HAP-1 (cell line): ENCODE results near the gene PDE8B.
A peak's percentile ranks its signal among the peaks of the same experiment; 100 is the strongest.

ENCODE experiments used
- DNase-seq, 2 experiments: peaks; one replicate each; pipeline ENCODE4 v3.0.0-alpha.2; 2016 to 2020; ENCODE audit warnings: low spot score in 2 of 2
- H3K27me3 ChIP-seq: fragments of 250-450 bp; sonication (Bioruptor Pico); 2 replicates; pipeline ENCODE4 v1.5.1; 2020; ENCODE audit warnings: low read depth, mild to moderate bottlenecking, moderate library complexity
- H3K36me3 ChIP-seq: fragments of 250-450 bp; sonication (Bioruptor Pico); replicated peaks from 2 replicates; pipeline ENCODE4 v1.5.1; 2020; ENCODE audit warnings: mild to moderate bottlenecking
- H3K4me1 ChIP-seq: fragments of 250-450 bp; sonication (Bioruptor Pico); 2 replicates; pipeline ENCODE4 v1.5.1; 2020; ENCODE audit warnings: mild to moderate bottlenecking
- H3K4me3 ChIP-seq: fragments of 250-450 bp; sonication (Bioruptor Pico); 2 replicates; pipeline ENCODE4 v1.5.1; 2020; ENCODE audit warnings: mild to moderate bottlenecking, moderate library complexity
- H3K9me3 ChIP-seq: fragments of 250-450 bp; sonication (Bioruptor Pico); 2 replicates; pipeline ENCODE4 v1.5.1; 2020; ENCODE audit warnings: mild to moderate bottlenecking, moderate library complexity
- in situ Hi-C: fragments of 300-500 bp; cut with MboI; formaldehyde crosslinking; loops from 3 replicates; pipeline ENCODE4 v1.14.3; 2020; ENCODE audit warnings: low sequenced_read_pairs, inconsistent platforms, mixed read lengths

The PDE8B gene

DNA sequence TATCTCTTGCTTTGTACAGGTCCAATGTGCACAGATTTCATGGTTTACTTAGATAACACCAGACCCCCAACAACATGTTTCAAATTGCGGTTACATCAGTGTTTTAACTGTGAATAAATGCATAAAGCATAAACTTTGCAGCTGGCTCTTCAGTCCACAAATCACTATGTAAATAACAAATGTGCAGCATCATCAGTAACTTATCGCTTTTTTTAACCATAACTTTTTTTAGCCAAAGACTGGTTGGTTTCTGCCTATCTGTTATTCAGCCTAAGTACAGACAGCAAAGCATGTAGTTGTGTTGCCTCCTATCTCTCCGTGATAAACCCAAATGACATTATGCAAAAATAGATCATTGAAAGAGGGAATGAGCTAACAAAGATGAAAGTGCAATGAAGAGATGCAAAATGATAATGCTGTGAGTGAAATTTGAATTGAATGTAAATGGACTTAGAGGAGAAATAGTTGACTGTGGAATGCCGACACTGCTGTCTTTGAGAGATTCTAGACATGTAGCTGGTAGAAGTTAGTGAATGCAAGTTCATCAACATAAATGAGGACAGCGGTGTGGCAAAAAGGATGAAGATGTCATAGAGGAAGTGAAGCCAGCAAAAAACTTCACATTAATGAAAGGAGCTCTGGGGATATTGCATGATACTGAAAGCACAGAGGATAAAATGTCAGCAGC, 108.8 kb downstream of the PDE8B start:
- DNase-seq: no peak
- in situ Hi-C loops: no loop called here
- Histone ChIP-seq H3K36me3 (no peaks in the 10 kb centered on the region), H3K4me3 (no peak overlapping the region), H3K9me3 (no peaks in the 10 kb centered on the region), H3K4me1 (no peaks in the 10 kb centered on the region), H3K27me3 (no peaks in the 10 kb centered on the region)

DNA sequence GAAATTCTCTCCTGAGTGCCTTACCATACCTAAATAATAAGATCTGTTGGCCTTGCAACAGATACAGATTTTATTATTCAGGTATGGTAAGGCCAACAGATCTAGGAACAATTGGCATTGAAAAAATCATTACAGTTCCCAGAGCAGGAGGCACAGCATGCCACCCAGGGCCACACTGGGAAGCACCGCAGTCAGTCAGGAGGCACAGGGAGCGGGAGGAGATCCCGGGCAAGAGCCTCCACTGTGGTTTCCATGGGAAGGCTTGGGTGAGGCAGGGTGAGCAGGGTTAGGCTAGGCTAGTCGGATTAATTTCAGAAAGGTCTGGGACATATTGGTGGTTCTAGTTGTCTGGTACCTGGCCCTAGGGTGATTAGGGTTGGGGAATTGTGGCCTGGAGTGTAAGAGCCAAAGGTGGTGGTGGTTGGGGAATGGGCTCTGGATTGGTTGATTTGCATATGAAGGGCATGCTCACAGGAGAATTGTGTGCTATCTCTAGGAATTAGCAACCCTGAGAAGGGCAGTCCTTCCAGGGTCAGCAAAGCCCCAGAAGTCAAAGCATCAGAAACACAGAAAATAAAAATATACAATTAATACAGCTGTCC, 111.4 kb downstream of the PDE8B start:
- no peak for DNase-seq
- Histone ChIP-seq H3K4me1 (no peaks in the 10 kb centered on the region), H3K9me3 (no peaks in the 10 kb centered on the region), H3K36me3 (no peaks in the 10 kb centered on the region), H3K4me3 (no peak overlapping the region), H3K27me3 (no peaks in the 10 kb centered on the region)
- in situ Hi-C loops: no loop called here

- no peak for DNase-seq
- no peak overlapping the region for H3K4me3 ChIP-seq
These were observed 111.9 kb downstream of the PDE8B start for GRCh38 chr5:77322406-77322805.

GRCh38 chr5:77325921-77326541, 115.6 kb downstream of the PDE8B start:
- Histone ChIP-seq H3K9me3 (no peaks in the 10 kb centered on the region), H3K4me3 (no peak overlapping the region), H3K27me3 (no peaks in the 10 kb centered on the region), H3K36me3 (no peaks in the 10 kb centered on the region), H3K4me1 (no peaks in the 10 kb centered on the region)
- DNase-seq: no peak
- in situ Hi-C loops: no loop called here

More at GRCh38 chr5:77322406-77322805, 111.9 kb downstream of the PDE8B start:
- H3K4me1 ChIP-seq: no peaks in the 10 kb centered on the region
- no peaks in the 10 kb centered on the region for H3K36me3 ChIP-seq
- H3K27me3 ChIP-seq: no peaks in the 10 kb centered on the region
- in situ Hi-C loops: no loop called here
- H3K9me3 ChIP-seq: no peaks in the 10 kb centered on the region

DNA sequence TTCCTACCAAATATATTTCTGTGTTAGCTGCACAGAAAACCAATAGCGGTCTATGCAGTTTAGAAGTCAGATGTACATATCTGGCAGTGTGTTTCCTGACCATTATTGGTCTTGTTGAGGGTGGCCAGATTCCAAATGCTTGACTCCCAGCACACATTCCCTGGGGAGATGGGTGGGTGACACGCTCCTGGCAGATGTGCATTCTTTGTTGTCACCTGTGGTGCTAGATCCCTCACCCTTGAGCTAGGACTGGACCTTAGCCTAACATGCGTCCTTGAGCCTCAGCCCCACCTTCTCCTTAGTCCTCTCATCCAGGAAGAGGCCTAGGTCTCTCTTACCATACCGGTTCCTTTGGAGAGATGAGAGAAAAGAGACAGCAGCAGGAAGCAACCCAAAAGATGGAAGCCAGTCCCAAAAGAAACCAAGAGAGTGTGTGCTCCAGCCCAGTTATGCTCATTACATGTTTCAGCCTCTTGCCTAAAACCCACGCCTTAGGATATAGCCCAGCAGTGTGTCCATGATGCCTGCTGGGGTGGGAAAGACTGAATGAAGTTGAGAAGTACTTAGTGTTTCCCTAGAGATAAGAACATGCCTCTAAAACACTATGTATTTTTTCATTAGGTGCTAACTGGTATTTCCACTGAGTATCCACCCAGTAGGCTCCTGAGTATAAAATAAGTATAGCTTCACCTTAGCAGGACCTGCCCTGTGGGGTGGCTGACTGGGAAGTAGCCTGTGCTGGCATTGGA, 116.7 kb downstream of the PDE8B start:
- Histone ChIP-seq H3K36me3 (no peaks in the 10 kb centered on the region), H3K27me3 (no peaks in the 10 kb centered on the region), H3K4me3 (no peak overlapping the region), H3K9me3 (no peaks in the 10 kb centered on the region), H3K4me1 (no peaks in the 10 kb centered on the region)
- in situ Hi-C loops: no loop called here
- no peak for DNase-seq

DNA sequence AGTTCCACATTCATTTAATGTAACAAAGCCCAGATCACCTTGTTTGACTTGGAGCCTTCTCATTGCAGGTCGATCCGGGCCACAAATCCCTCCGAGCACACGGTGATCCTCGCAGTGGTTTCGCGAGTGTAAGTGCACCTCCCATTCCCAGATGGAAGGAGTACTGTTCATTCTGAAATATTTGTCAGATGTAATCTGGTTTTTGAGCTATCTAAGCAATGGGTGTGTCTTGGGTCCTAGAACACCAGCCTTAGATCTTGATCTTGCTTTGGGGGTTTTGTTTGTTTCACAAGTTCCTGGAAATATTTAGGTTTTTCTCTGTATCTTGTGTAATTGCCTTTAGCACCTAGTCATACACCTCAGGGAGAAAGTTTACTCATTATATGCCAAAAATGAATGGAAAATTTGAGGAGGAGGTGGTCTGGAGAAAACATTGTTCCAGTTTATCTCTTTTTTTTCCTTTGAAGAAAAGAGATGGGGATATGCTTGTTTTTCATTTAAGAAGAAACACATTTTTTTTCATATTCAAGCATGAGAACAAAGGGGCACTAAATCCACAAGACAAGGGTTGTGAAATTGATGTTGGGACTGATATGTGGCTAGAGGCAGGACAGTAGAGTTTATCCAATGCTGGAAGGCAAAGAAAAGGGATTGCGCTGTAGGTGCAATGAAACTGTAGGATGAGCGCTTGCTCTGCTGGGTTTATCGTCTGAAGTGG, 118.6 kb downstream of the PDE8B start:
- in situ Hi-C loops: no loop called here
- Histone ChIP-seq H3K27me3 (no peaks in the 10 kb centered on the region), H3K4me1 (no peaks in the 10 kb centered on the region), H3K9me3 (no peaks in the 10 kb centered on the region), H3K4me3 (no peak overlapping the region), H3K36me3 (no peaks in the 10 kb centered on the region)
- DNase-seq: no peak

DNA sequence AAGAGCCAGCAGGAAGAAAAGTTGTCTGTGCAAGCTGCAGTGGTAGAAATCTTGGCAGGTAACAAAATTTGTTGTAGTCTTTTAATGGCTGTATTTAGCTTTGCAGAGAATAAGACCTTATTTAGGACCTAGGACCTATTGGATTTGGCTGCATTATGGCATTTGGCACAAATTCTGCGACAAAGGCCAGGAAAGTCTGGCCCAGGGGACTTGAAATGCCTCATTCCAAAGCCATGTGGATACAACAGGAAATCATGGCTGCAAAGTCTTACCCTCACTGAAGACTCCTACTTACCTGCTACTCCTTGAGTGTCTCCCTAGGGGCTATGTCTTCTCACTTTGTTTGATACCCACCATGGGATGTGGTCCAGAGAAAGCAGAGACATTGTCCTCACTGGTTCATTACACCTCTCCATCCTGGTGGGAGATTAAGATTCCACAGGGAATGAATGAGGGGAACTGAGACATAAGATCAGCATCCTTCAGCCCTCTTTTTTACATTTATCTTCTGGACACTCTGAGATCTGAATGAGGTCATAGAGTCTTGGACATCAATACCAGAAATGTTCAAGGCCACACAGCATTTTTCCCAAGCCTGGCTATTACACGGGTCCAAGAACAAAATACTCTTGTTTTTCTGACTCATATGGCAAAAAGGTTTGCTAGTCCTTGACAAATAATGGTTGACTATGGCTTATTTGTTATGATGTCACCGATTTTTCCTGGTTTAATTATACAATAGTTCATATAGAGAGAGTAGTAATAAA, 119.4 kb downstream of the PDE8B start:
- no peak overlapping the region for H3K4me3 ChIP-seq
- no peaks in the 10 kb centered on the region for H3K9me3 ChIP-seq
- H3K27me3 ChIP-seq: no peaks in the 10 kb centered on the region
- no peak for DNase-seq
- no peaks in the 10 kb centered on the region for H3K4me1 ChIP-seq
- in situ Hi-C loops: no loop called here
- no peaks in the 10 kb centered on the region for H3K36me3 ChIP-seq

DNA sequence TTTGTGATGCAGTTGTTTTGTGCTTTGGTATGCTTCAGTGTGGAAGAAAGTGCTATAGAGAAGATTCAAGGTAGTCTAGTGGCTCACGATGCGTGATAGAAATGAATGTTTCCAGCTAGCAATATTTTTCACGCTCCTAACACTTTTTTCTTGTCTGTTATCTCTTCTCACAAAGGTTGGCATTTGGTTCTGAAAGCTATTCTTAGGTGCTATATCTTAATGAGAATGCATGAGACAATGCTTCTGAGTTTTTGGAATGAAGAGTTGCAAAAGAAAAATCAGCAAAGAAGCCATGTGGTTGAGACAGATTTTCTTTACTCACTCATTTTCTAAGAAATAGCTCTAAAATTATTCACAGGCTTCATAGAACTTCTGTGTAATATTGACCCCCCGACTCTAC, 122.6 kb downstream of the PDE8B start:
- in situ Hi-C loops: no loop called here
- Histone ChIP-seq H3K36me3 (no peaks in the 10 kb centered on the region), H3K4me3 (no peak overlapping the region), H3K9me3 (no peaks in the 10 kb centered on the region), H3K27me3 (no peaks in the 10 kb centered on the region), H3K4me1 (no peaks in the 10 kb centered on the region; the same call in 1 of the 2 replicates)
- no peak for DNase-seq

DNA sequence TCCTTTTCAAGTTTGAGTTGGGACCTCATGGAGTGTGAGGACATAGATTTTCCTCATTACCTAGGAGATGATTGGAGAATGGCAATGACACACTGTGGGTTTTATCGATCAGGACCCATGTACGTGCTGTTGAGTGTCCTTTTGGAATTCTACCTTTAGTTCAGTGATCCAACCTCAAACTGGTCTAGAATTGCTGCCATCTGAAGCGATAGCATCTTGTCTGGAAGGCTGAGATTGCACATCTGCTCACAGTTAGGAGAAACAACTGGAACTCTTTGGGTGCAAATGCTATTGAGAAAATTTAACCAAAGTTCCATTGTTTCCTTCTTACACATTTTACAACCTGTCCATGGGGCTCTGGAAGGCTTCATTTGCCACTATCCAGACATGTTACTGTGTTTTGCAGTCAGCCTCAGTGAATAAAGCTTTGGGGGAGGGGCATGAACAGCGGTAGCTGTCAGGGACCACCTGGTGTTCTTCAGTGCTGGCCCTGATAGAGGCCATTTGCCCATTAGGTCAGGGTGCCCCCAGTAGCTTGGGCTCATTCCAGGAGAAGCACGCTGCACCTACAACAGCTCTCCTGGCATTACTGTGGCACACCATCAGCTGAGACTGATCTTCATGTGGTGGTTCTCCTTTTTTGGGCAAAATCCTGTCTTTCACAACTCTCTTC, 123.1 kb downstream of the PDE8B start:
- no peaks in the 10 kb centered on the region for H3K9me3 ChIP-seq
- in situ Hi-C loops: no loop called here
- H3K4me1 ChIP-seq: no peaks in the 10 kb centered on the region; the same call in 1 of the 2 replicates
- no peak for DNase-seq
- no peaks in the 10 kb centered on the region for H3K27me3 ChIP-seq
- H3K36me3 ChIP-seq: no peaks in the 10 kb centered on the region
- H3K4me3 ChIP-seq: no peak overlapping the region

DNA sequence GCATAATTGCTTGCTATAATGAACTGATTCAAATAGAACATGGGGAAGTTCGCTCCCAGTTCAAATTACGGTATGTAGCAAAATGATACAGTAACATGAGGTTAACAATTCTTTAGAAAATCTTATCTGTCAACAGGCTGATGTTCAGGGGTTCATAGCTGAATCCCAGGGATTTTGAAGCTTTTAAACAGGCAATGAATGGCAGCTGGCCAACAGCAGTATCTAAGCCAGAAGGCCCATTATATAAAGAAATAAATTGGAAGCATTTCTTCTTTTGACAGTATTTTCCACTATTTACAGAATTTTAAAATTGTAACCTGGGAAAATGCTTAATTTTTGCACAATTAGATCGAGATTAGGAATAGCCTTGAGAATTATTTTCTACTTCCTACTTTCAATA, 126.8 kb downstream of the PDE8B start:
- in situ Hi-C loops: no loop called here

DNA sequence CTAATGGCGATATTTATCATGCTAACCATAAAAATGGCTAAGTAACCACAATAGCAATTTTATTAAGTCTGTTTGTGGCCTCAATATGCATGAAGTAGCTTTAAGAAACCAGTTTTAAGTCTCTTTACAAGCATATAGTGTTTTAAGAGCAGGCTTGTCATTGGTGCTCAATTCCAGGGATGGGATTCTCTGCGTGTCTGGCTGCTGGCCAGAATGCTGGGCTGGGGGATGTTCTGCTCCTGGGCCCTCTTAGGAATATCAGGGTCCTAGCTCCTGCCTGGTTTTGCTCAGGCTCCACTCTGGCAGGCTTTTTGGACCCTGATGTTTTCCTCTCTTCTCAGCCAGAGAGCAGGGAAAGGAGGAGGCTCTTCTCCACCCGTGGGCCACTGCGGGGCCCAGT, 127.2 kb downstream of the PDE8B start:
- in situ Hi-C loops: no loop called here
- no peaks in the 10 kb centered on the region; the same call in 1 of the 2 replicates for H3K4me1 ChIP-seq
- H3K4me3 ChIP-seq: no peak overlapping the region
- no peaks in the 10 kb centered on the region for H3K36me3 ChIP-seq
- H3K9me3 ChIP-seq: no peaks in the 10 kb centered on the region
- peak in 1 of 2 experiments; percentile 16 for DNase-seq
- no peaks in the 10 kb centered on the region; the same call in 1 of the 2 replicates for H3K27me3 ChIP-seq

More for the DNA sequence above, 126.8 kb downstream of the PDE8B start:
- Histone ChIP-seq H3K4me3 (no peak overlapping the region), H3K36me3 (no peaks in the 10 kb centered on the region), H3K9me3 (no peaks in the 10 kb centered on the region), H3K4me1 (no peaks in the 10 kb centered on the region; the same call in 1 of the 2 replicates), H3K27me3 (no peaks in the 10 kb centered on the region)
- DNase-seq: no peak

DNA sequence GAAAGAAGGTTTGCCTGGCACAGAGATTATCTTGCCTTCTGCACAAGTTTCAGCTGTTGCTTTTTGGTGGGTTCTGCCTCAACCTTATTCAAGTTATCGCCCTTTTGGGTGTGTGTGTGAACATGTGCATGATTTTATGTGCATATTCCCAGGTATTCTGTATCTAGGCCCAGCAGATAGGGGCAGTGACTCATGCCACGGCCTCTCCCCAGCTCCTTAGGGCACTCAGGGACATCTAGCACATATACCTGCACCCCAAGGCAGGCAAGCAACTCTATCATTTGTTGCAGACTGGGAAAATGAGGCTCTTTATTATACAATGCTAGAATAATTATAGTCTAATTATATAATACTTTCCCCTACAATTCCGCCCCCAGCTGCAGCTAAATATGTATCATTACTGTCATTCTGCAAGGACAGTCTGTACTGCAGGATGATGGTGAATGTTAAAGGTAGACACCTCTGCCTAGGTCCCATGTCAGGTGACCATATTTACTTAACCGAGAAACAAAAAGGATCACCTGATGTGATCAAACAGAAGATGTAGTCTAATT, 128.9 kb downstream of the PDE8B start:
- in situ Hi-C loops: no loop called here
- H3K4me1 ChIP-seq: no peaks in the 10 kb centered on the region; the same call in 1 of the 2 replicates

More for the DNA sequence above, 128.9 kb downstream of the PDE8B start:
- no peaks in the 10 kb centered on the region; the same call in 1 of the 2 replicates for H3K27me3 ChIP-seq
- no peak overlapping the region for H3K4me3 ChIP-seq
- no peaks in the 10 kb centered on the region for H3K36me3 ChIP-seq
- no peak for DNase-seq
- H3K9me3 ChIP-seq: no peaks in the 10 kb centered on the region
